ENCODE results near the gene DNAI1. TPM values are rescaled to one million over a fixed set of nuclear protein-coding genes. Genes with fewer than 3 reads are reported as not detected.
"Not testable (repeated sequence)": the region's sequence is repeated elsewhere in the genome, so short reads cannot be mapped to it uniquely, and the experiment has no call there.

The DNAI1 gene
- total RNA-seq: not detected

DNA sequence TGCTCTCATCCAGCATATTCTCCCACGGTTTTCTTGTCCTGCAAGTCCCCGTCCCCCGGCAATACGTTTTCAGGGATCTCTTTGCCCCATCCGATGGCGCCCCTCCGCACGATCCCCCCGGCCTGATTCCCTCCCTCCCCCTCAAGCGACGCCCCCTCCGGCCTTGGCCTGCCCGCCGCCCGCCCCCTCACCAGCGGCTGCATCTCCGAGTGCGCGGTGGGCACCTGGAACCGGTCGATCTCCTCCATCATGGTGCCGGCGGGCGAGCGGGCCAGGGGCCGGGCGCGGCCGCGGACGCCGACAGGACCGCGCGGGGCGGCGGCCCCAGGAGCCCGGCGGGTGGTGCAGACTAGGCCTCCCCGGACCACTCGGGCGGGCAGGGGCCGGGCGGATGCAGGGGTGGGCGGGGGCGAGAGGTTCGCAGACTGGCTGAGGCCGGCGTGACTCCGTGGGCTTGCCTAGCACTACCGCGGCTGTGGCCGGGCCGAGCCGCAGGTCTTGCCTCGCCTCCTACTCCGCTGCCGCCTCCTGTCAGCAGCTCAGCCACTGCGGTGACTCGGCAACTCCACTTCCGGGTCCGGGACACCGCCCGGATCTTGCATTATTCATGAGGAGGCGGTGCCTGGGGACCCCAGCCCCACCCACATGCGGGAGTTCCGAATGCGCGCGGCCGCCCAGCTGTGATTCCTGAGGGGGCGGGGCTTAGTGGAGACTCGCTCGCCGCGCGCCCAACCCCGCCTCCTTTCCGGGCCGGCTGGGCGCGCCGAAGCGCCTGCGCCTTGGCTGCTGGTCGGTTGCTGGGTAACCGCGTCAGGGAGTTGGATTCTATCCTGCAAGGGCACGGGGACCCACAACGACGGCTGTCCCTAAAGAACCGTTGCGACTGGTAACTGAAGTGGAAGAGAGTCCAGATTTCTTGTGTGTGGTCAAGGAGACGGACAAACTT lies at the start of gene DNAI1, which contains the start of gene FAM219A:
Gene DNAI1 (plus strand): TSS at position 793 of the 946 bp plus-strand sequence. CDS start 201 bp downstream, outside the sequence.
Gene FAM219A (minus strand): TSS at position 558 of the 946 bp plus-strand sequence. CDS start 307 bp downstream, at position 251.
- CTCF ChIA-PET: interaction anchor here (1.3 kb wide), 1 partner anchor 79 kb away, joined by 3 read pairs; no protein-coding TSS in a partner anchor
- POLR2A ChIA-PET: interaction anchor here (0.6 kb wide), 1 partner anchor 640 kb away, joined by 11 read pairs; no protein-coding TSS in a partner anchor

GRCh38 chr9:34409154-34409553 lies 49.5 kb upstream of the DNAI1 start:
- ChIA-PET POLR2A (no interaction called here), CTCF (no interaction called here)

GRCh38 chr9:34412336-34412735 lies 46.3 kb upstream of the DNAI1 start:
- POLR2A ChIA-PET: interaction anchor here (0.6 kb wide), 1 partner anchor 314 kb away, joined by 6 read pairs; no protein-coding TSS in a partner anchor
- CTCF ChIA-PET: interaction anchor here (0.7 to 1.4 kb wide), 2 partner anchors 8 to 80 kb away, joined by 4 to 5 read pairs; no protein-coding TSS in a partner anchor

GRCh38 chr9:34413231-34413852 lies 45.3 kb upstream of the DNAI1 start:
- CTCF ChIA-PET: interaction anchor here (1.4 kb wide), 1 partner anchor 9 kb away, joined by 5 read pairs; no protein-coding TSS in a partner anchor
- POLR2A ChIA-PET: no interaction called here

DNA sequence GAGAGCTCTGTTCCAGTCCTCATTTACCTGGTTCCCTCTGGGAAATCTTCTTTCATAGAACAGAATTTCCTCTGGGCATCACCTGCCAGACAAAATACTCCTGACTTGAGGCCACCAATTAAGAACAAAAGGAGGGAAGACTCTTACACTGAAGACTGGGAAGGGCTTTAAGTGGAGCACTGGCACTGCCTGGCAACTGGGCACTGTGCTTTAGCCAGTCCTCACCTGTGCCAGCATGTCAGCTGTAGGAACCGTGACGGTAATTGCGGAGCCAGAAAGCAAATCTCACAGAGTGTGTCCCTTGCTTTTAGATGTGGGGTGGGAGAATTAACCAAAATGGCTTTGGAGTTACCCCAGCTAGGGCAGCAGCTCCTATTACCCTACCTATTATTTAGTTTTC lies 40.9 kb upstream of the DNAI1 start:
- POLR2A ChIA-PET: interaction anchor here (0.6 kb wide), 1 partner anchor 245 kb away, joined by 7 read pairs; no protein-coding TSS in a partner anchor

GRCh38 chr9:34419716-34420504 lies 38.7 kb upstream of the DNAI1 start:
- ChIA-PET CTCF (interaction anchor here (1.1 kb wide), 1 partner anchor 172 kb away, joined by 3 read pairs; no protein-coding TSS in a partner anchor), POLR2A (no interaction called here)

More for the DNA sequence above, 40.9 kb upstream of the DNAI1 start:
- CTCF ChIA-PET: no interaction called here

GRCh38 chr9:34426347-34427074 lies 32.1 kb upstream of the DNAI1 start:
- CTCF ChIA-PET: no interaction called here
- POLR2A ChIA-PET: no interaction called here

DNA sequence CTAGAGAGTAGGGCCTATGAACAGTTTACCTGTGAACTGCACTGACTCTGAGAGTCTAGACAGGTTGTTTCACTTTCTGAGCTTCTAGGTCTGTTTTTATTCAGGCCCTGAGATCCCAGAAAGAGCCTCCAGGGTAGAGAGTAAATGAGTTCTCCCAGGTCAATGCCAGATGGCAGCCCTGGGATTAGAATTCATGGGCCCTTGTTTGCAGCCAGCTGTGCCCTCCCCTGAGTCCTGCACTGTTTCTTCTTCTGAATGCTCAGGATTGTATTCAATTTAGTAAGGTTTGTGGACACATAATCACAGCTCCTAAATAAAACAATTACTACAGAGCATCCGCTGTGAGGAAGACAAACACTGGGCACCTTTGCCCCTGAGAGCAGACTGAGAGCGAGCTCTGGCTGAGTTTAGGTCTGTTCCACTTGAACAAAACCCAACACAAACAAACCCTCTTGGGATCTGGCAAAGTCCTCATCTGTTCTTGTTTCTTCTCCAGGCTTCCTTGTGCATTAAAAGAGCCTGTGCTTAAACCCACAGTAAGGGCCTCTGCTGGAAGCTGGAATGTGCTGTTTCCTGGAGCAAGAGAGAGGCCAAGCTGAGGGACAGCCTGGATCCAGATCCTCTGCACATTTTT lies 30.2 kb upstream of the DNAI1 start:
- ChIA-PET POLR2A (no interaction called here), CTCF (no interaction called here)

DNA sequence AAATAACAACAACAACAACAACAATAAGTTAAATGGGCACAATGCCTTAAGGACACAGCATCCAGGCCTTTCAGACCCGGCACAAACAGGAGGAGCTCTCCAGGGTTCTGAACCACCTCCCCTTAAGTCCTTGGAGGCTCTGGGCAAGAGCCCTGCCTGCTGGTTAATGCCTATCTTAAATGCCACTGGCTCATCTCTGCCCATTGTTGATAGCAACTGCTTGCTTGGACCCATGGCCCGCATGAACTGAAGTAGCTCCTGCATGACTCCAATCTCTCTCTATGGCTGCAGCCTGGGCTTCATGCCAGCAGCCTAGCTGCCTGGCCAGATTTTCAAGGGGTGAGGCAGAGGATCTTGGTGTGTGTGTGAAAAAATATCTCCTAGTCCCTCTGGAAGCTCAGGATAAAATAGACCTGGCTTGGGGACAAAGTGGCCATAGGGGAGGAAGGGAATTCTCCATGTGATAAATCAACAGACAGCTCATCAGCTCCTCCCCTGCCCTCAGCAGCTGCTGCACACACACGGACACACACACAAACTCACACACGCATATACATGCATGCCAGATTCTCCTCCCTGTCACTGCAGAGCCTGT lies 27.7 kb upstream of the DNAI1 start:
- ChIA-PET CTCF (interaction anchor here (0.6 kb wide), 1 partner anchor 9 kb away, joined by 3 read pairs; no protein-coding TSS in a partner anchor), POLR2A (interaction anchor here (0.6 kb wide), 1 partner anchor 24 kb away, joined by 3 read pairs; no protein-coding TSS in a partner anchor)

GRCh38 chr9:34431667-34432066 lies 26.9 kb upstream of the DNAI1 start:
- CTCF ChIA-PET: no interaction called here
- POLR2A ChIA-PET: no interaction called here

DNA sequence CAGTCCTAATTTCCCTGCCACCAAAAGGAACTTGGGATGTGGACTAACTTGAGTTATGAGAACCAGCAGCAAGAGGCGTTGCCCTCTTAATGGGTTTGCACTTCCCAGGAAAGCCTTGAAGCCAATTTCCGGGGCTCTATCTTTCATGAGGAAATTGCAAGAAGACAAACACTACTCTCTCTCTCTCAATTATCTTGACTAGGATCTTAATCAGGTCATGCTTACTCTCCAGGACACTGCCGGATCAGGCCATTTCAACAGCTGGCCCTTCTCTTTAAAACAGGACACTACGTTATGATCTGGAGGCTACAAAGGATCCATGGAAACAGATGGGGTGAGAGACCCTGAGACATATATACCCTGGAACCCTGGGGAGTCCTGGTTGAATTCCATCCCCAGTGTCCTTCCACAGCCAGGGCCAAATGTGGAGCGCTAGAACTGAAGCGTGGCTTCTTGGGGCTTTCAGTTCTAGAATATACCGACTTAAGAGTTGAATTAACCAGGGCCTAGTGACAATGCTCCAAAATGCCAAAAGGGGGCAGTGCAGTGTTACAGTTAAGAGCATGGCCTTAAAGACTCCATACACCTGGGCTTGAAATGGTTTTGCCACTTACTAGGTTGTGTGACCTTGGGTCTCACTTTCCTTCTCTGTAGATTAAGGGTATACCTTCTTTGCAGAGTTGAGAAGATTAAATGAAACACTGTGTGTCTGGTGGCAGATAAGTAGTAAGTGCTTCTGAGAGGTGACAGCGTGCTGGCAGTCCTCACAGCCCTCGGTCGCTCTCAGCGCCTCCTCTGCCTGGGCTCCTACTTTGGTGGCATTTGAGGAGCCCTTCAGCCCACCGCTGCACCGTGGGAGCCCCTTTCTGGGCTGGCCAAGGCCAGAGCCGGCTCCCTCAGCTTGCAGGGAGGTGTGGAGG lies 21.3 kb upstream of the DNAI1 start:
- CTCF ChIA-PET: interaction anchor here (0.9 to 1.5 kb wide), 3 partner anchors 19 to 64 kb away, joined by 3 to 6 read pairs (median 3); no protein-coding TSS in a partner anchor
- POLR2A ChIA-PET: interaction anchor here (0.6 kb wide), 1 partner anchor 60 kb away, joined by 4 read pairs; the partner anchor contains the start of gene MYORG

DNA sequence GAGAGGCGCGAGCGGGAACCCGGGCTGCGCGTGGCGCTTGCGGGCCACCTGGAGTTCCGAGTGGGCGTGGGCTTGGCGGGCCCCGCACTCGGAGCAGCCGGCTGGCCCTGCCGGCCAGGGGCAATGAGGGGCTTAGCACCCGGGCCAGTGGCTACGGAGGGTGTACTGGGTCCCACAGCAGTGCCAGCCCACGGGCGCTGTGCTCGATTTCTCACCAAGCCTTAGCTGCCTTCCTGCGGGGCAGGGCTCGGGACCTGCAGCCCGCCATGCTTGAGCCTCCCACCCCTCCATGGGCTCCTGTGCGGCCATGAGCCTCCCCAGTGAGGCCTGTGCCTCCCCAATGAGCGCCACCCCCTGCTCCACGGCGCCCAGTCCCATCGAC lies 20.7 kb upstream of the DNAI1 start:
- POLR2A ChIA-PET: not testable (repeated sequence)

GRCh38 chr9:34438465-34438864 lies 20.1 kb upstream of the DNAI1 start:
- CTCF ChIA-PET: interaction anchor here (0.7 to 1.5 kb wide), 5 partner anchors 18 to 87 kb away, joined by 3 to 5 read pairs (median 3); no protein-coding TSS in a partner anchor
- POLR2A ChIA-PET: not testable (repeated sequence)

More for the DNA sequence above, 20.7 kb upstream of the DNAI1 start:
- CTCF ChIA-PET: interaction anchor here (0.7 to 1.5 kb wide), 5 partner anchors 19 to 87 kb away, joined by 3 to 5 read pairs (median 3); no protein-coding TSS in a partner anchor

- ChIA-PET CTCF (no interaction called here), POLR2A (no interaction called here)
These were observed 18.6 kb upstream of the DNAI1 start for GRCh38 chr9:34440017-34440416.

DNA sequence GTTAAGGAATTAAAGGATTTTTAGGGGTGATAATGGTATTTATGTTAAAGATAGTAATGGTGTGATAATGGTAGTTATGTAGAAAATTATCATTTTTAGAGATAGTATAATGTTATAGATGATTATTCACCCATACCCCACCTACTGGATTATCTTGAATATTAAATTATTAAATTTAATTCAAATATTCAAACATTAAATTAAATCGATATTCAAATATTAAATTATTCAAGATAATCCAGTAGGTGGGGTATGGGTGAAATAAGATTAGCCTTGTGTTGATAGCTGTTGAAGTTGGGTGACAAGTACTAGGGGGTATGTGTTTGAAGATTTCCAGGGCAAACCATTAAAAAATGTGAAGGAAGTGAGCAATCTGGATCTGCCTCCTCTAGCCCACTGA lies 15.8 kb upstream of the DNAI1 start:
- CTCF ChIA-PET: no interaction called here

DNA sequence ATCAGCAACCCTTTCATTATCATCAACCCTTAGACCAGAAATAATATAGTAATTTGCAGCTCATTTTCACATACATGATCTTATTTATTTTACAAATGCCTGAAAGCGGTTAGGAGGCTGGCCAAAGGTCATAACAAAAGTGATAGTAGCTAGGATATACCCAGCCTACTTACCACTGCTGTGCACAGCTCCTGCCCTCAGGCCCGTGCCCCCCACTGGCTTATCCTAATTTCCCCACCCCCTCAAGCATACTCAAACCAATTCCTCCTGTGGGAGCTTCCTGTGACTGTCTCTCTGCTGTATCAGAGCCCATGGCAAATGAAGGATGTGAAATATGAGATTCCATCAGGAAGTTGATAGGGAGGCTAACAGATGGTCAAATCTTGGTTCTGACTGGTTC lies 15.1 kb upstream of the DNAI1 start:
- ChIA-PET CTCF (no interaction called here), POLR2A (no interaction called here)

More for the DNA sequence above, 15.8 kb upstream of the DNAI1 start:
- POLR2A ChIA-PET: no interaction called here

DNA sequence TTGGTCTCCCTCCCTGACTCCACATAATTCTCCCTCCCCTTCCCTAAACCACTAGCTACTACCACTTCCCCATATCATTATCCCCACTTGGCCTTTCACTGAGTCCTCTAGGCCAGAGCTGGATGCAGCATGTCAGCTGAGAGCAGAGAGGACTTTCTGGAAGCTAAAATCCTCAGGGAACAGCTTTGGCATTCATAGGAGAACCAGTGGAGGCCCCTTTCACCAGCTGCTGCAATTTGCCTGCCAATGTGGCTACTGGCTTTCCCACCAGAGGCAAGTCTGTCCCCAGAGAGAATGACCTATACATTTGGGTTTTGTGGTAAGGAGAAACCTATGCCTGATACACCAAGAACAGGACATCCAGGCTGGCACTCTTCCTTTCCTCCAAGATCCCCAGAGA lies 14.6 kb upstream of the DNAI1 start:
- CTCF ChIA-PET: no interaction called here

More for the DNA sequence above, 14.6 kb upstream of the DNAI1 start:
- POLR2A ChIA-PET: no interaction called here

All from activated CD8-positive, alpha-beta memory T cell treated with anti-CD3 and anti-CD28 coated beads for 36 hours (primary cell).